Prostate gland (tissue), 2 donors: Measurements from ENCODE around the gene DDX49. TPM values are rescaled to one million over a fixed set of nuclear protein-coding genes. Genes with fewer than 3 reads are reported as not detected.

Source experiments
- DNase-seq: peaks from one replicate; pipeline ENCODE4 v3.0.0-alpha.2; 2019; ENCODE audit warnings: low spot score
- H3K27ac ChIP-seq, 2 donors: fragments of 200-600 bp; sonication (generic); 2 replicates each; pipeline ENCODE4 v1.5.1; 2017 to 2019
- H3K27me3 ChIP-seq: fragments of 200-600 bp; sonication (generic); replicated peaks from 2 replicates; pipeline ENCODE4 v1.5.1; 2019; ENCODE audit not compliant: insufficient read depth
- H3K36me3 ChIP-seq, 2 donors: fragments of 200-600 bp; sonication (generic); 1 replicate in 1 of 2; 2 replicates in 1 of 2; pipeline versions ENCODE4 v1.5.1 to v1.8.1; 2017 to 2019
- H3K4me1 ChIP-seq: fragments of 200-600 bp; sonication (generic); replicated peaks from 2 replicates; pipeline ENCODE4 v1.5.1; 2019
- H3K4me3 ChIP-seq, 2 donors: fragments of 200-600 bp; sonication (generic); 2 replicates each; pipeline ENCODE4 v1.5.1; 2017 to 2019
- H3K9me3 ChIP-seq: fragments of 200-600 bp; sonication (generic); 2 replicates; pipeline ENCODE4 v1.5.1; 2017
- POLR2A ChIP-seq: fragments of 450-650 bp; IDR thresholded peaks from one replicate; pipeline ENCODE4 v1.6.1; 2016; ENCODE audit warnings: antibody characterized with exemption, mild to moderate bottlenecking
- POLR2AphosphoS5 ChIP-seq: sonication (generic); formaldehyde crosslinking; IDR thresholded peaks from one replicate; pipeline ENCODE4 v1.6.1; 2017; ENCODE audit warnings: antibody characterized with exemption
- WGBS: methylation state at CpG from one replicate; pipeline ENCODE4 v1.1.5; 2018; 5-methylcytosine and 5-hydroxymethylcytosine counted together
- intact Hi-C: fragments of 100-400 bp; cut with DNase I; formaldehyde crosslinking; loops from one replicate; pipeline ENCODE4 v1.14.2; 2022
- total RNA-seq, 2 donors: library from RNA; depleted of rRNA; stranded (reverse); fragments of >200 nt; gene quantifications; one replicate each; pipeline ENCODE4 v1.1.0, GENCODE V29; 2016
- TF ChIP-seq, protein P1 (sequence below), 4 experiments: fragments of 200-600 bp in 2 of 4; fragments of 450-650 bp in 2 of 4; sonication (generic) in 2 of 4; IDR thresholded peaks; 1 replicate in 3 of 4; 2 replicates in 1 of 4; pipeline ENCODE4 v1.5.1; 2016 to 2019; ENCODE audit warnings: antibody characterized with exemption in 4 of 4, mild to moderate bottlenecking in 2 of 4, moderate library complexity in 2 of 4

The DDX49 gene
- total RNA-seq, 2 donors from 2014 or later: 72.0 to 91.2 TPM

DNA sequence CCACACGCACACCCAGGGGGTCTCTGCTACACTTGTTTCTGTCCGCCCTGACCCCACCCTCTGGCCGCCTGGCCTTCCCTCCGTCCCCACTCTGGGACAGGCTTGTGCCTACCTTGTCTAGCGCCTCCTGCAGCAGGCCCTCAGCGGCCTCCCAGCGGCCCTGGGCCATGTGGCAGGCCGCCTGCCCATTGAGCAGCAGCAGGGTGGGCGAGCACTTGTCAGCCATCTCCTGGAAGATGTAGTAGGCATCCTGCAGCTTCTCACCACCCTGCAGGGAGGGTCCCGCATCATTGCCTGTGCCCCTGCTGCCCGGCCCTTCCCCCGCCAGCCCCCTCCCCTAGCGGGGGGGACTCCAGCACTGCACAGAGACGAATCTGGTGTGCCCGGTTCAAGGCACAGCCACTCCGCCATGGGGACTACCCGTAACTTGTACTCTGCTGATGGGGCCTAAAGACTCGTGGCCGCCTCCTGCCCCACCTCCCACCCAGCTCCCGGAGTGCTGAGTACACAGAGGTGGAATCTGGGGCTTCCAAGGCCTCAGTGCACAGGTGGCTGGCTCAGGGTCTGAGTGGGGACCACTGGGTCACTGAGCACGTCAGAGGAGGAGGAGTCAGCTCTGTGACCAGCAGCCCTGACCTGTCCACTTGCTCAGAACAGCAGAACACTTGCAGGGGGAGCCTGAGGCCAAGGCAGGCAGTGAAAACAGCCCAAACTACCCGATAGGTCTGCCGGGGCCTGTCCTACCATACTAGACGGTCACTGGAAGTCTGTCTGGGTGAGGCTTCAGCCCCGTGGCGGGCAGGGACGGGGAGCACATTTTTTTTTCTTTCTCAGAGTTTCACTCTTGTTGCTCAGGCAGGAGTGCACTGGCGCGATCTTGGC is 16.1 kb upstream of the DDX49 start:
- H3K27me3 ChIP-seq: no peaks in the 10 kb centered on the region
- no peak overlapping the region for H3K4me3 ChIP-seq
- WGBS: 85% methylated on average over 29 of the region's 29 CpGs
- no peak for TF ChIP-seq POLR2AphosphoS5
- TF ChIP-seq, protein P1, sequence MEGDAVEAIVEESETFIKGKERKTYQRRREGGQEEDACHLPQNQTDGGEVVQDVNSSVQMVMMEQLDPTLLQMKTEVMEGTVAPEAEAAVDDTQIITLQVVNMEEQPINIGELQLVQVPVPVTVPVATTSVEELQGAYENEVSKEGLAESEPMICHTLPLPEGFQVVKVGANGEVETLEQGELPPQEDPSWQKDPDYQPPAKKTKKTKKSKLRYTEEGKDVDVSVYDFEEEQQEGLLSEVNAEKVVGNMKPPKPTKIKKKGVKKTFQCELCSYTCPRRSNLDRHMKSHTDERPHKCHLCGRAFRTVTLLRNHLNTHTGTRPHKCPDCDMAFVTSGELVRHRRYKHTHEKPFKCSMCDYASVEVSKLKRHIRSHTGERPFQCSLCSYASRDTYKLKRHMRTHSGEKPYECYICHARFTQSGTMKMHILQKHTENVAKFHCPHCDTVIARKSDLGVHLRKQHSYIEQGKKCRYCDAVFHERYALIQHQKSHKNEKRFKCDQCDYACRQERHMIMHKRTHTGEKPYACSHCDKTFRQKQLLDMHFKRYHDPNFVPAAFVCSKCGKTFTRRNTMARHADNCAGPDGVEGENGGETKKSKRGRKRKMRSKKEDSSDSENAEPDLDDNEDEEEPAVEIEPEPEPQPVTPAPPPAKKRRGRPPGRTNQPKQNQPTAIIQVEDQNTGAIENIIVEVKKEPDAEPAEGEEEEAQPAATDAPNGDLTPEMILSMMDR (IDR thresholded peaks at IDR 0.05): no peak
- no peak for TF ChIP-seq POLR2A
- peaks cover 0 to 10% of the 10 kb centered on the region in 2 donors for H3K36me3 ChIP-seq
- H3K4me1 ChIP-seq: no peaks in the 10 kb centered on the region
- DNase-seq: no peak
- no peaks in the 10 kb centered on the region for H3K9me3 ChIP-seq
- H3K27ac ChIP-seq: no peak overlapping the region
- intact Hi-C loops: no loop called here

DNA sequence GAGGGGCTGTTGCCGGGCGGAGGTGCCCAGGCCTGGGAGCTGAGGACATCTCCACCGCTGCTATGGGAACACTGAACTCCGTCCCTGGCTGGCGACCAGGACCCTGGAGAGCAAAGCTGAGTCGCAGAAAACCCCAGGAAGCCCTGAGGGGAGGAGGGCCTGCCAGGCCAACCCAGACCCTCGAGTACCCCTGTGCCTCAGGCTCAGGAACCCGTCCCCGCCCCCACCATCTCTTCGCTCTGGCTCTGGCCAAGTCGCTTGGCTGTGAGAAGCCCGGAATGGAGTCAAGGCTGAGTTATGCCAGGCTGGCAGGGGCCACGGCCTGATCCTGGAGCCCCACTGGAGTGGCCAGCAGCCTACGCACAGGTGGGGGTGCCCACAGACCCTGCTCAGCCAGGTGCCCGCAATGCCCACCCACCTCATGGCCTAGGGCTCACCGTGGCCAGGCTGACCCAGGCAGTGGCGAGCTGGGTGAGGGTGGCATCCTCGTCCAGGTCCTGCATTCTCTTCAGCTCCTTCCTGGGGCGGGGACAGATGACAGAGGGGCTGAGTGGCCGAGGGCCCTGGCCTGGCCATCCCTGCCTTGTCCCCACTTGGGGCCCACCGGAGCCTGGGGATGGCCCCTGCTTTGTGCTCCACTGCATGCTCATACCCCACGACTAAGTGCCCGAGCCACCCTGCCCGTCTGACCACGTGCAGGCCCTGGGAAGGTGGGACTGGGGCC is 15.0 kb upstream of the DDX49 start:
- intact Hi-C loops: no loop called here
- no peak overlapping the region for H3K27ac ChIP-seq
- 86% methylated on average over 25 of the region's 25 CpGs for WGBS
- H3K27me3 ChIP-seq: no peaks in the 10 kb centered on the region
- no peaks in the 10 kb centered on the region for H3K9me3 ChIP-seq
- H3K4me1 ChIP-seq: no peaks in the 10 kb centered on the region
- TF ChIP-seq POLR2A (no peak), POLR2AphosphoS5 (no peak)
- TF ChIP-seq, protein P1 (IDR thresholded peaks at IDR 0.05): no peak
- no peak for DNase-seq
- H3K4me3 ChIP-seq: no peak overlapping the region
- H3K36me3 ChIP-seq: peaks cover 0 to 10% of the 10 kb centered on the region in 2 donors

DNA sequence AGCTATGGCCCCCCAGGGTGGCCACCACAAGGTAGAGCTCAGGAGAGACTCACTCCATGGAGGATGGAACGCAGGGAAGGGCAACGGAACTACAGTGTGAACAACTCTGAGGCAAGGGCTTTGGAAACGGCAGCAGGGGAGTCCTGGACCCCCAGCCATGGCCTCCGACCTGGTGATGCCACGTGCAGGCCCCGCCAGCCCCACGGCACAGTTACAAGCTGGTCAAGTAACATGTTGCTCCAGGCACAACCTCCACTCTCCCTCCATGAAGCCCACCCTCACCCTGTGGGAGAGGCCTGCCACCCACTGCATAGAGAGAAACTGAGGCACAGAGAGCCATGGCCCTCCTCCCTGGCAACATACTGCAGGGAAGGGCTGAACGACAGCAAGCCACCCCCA is 14.5 kb upstream of the DDX49 start:
- Histone ChIP-seq H3K27ac (no peak overlapping the region), H3K27me3 (no peaks in the 10 kb centered on the region), H3K9me3 (no peaks in the 10 kb centered on the region), H3K36me3 (peaks cover 0 to 8% of the 10 kb centered on the region in 2 donors), H3K4me3 (no peak overlapping the region), H3K4me1 (no peaks in the 10 kb centered on the region)
- DNase-seq: no peak
- intact Hi-C loops: no loop called here
- TF ChIP-seq, protein P1 (IDR thresholded peaks at IDR 0.05): no peak
- no peak for TF ChIP-seq POLR2A
- no peak for TF ChIP-seq POLR2AphosphoS5
- 91% methylated on average over 4 of the region's 8 CpGs for WGBS

DNA sequence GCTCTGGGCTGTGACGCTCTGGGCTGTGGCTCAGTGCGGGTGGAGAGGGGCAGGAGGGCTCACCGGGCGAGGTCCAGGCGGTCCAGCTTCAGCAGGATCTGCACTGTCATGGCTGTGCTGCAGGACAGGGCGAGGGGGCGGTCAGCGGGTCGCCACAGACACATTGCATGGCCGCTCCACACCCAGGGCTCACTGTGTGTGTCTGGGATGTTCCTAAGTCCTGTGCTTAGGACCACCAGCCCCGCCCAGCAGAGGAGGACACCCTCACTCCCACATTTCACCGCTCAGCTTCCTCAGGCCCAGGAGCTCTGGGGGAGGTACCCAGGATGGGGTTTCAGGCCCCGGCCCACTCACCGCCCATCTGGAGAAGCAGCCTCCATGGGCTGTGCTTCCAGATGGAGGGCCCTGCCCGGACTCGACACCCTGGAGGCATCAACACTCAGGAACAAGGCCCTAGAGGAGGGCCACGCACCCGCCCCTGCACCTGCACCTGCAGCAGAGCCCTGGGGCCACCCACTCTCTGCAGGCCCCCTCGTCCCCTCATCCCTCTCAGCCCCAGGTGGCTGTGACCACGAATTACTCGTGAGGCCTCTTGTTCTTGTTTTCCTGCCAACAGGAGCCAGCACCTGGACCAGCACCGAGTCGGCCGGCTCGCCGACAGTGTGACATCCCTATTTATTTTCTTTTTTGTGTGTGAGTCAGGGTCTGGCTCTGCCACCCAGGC is 13.8 kb upstream of the DDX49 start:
- peaks cover 0 to 5% of the 10 kb centered on the region in 2 donors for H3K36me3 ChIP-seq
- no peak for DNase-seq
- no peaks in the 10 kb centered on the region for H3K4me1 ChIP-seq
- no peaks in the 10 kb centered on the region for H3K27me3 ChIP-seq
- intact Hi-C loops: no loop called here
- no peaks in the 10 kb centered on the region for H3K9me3 ChIP-seq
- TF ChIP-seq, protein P1 (IDR thresholded peaks at IDR 0.05): no peak
- TF ChIP-seq POLR2AphosphoS5 (no peak), POLR2A (no peak)
- H3K4me3 ChIP-seq: no peak overlapping the region
- 85% methylated on average over 17 of the region's 26 CpGs for WGBS
- no peak overlapping the region for H3K27ac ChIP-seq
